NCI-H1105 (cell line): Measurements from ENCODE around the gene FAHD2B.
"Not testable (repeated sequence)": the region's sequence is repeated elsewhere in the genome, so short reads cannot be mapped to it uniquely, and the experiment has no call there.

Source experiments
- DNase-seq: peaks from one replicate; lab custom pipeline; 2025; lab: John Stamatoyannopoulos, UW

The FAHD2B gene, protein sequence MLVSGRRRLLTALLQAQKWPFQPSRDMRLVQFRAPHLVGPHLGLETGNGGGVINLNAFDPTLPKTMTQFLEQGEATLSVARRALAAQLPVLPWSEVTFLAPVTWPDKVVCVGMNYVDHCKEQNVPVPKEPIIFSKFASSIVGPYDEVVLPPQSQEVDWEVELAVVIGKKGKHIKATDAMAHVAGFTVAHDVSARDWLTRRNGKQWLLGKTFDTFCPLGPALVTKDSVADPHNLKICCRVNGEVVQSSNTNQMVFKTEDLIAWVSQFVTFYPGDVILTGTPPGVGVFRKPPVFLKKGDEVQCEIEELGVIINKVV

DNA sequence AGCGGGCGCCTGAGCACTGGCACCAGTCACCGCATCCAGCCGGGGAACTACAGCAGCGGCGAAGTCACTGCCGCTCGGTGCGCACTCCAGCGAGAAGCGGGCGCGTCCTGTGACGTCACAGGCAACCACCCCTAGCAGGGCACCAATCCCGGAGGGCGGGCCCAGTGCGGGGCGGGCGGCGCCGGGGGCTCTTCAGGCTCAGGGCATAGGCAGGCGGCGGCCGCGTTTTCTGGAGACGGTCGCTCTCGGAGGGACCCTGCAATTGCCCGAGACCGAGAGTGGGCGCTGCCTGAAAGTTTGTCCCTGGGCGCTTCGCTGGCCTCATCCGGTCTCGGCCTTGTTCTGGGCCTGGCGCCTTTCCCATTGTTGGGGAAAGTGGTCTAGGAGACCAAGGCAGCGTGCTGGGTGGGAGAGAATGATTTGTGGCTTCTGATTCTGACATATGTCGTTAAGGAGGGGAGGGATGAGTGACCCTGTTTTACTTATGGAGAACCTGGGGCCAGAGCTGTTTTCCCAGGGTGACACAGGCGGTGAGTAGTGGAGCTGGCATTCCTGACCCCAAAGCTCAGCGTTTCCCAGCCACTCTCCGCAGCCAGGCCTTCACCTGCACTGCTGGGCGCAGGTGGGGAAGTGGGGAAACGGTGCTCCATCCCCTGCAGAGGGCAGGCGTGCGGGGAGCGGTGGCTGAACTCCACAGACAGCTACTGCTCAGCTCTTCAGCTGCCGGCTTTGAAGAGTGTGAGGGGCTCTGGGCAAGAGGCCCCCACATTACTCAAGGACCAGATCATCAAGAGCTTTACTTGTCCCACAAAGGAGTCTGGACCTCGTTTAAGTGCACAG, at the start of gene FAHD2B:
TSS of gene FAHD2B (minus strand) at position 111 of the 840 bp plus-strand sequence. CDS start 3,176 bp downstream, outside the sequence.
- peak; percentile 39 for DNase-seq

DNA sequence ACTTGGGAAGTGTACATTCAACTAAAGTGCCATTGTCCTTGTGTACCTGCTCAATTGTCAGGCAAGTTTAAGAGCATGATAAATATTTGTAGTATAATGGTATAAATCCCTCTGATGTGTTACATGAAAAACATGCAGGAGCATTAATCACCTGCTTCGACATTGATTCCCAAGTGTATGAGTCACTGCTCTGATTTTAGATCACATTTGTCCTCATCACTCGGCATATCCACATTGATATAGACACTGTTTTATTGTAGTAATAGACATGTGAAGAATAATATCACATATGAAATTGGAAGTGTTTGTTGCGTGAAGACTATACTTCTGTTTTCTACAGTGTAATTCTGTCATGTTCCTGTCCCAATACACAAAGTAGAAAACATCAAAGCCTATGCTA, 49.3 kb upstream of the FAHD2B start:
- not testable (repeated sequence) for DNase-seq

DNA sequence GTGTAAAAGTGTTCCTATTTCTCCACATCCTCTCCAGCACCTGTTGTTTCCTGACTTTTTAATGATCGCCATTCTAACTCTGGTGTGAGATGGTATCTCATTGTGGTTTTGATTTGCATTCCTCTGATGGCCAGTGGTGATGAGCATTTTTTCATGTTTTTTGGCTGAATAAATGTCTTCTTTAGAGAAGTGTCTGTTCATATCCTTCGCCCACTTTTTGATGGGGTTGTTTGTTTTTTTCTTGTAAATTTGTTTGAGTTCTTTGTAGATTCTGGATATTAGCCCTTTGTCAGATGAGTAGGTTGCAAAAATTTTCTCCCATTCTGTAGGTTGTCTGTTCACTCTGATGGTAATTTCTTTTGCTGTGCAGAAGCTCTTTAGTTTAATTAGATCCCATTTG, 34.4 kb upstream of the FAHD2B start:
- not testable (repeated sequence) for DNase-seq

DNA sequence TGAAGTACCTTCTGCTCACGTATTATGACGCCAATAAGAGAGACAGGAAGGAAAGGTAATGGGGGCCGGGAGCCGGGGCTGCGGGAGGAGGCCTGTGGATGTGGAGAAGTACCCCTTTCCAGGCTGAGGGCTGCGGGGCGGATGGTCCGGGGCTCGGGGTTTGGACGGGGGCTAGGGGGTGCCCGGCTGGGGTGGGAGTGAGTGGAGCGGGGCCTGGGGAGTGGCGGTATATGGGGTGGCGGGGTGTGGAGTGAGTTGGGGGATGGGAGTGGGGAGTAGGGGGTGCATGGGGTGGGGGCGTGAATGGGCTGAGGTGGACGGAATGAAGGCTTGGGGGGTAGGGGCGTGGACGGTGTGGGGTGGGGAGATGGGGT, 19.2 kb upstream of the FAHD2B start:
- not testable (repeated sequence) for DNase-seq

DNA sequence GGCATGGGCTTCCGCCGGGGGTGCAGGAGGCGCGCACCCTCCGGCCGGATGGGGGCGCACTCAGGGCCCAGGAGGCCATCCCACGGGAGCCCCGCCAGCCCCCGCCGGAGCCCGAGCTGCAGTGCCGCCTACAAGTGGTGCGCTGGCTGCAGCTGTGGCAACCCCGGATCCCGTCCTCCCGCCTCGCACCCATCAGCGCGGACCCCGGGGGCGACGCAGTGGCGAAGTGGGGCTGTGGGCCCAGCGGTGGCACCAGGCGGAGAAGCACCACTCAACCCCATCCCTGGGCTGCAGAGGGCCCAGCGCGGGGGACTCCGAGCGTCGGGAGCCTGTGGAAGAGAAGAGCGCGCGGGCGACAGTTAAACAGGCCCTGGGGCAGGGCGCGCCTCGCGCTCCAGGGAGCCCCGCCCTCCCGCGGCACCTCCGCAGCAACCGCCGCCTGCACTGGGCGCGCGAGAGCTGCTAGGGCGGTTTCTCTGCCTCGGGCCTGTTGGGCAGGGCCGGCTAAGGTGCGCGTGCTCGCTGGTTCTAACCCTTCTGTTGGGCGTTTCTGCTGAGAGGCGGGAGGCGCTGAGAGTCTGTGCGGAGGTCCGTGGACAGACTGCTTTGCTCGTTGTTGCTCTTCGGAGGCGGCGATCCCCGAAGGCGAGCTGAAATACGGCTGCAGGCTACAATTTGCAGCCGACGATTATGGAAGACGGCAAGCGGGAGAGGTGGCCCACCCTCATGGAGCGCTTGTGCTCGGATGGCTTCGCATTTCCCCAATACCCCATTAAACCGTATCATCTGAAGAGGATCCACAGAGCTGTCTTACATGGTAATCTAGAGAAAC, 18.6 kb upstream of the FAHD2B start, which contains the start of gene ANKRD36:
TSS of gene ANKRD36 (plus strand) at position 104 of the 832 bp plus-strand sequence. CDS start at position 691, 587 bp downstream.
- DNase-seq: not testable (repeated sequence)

DNA sequence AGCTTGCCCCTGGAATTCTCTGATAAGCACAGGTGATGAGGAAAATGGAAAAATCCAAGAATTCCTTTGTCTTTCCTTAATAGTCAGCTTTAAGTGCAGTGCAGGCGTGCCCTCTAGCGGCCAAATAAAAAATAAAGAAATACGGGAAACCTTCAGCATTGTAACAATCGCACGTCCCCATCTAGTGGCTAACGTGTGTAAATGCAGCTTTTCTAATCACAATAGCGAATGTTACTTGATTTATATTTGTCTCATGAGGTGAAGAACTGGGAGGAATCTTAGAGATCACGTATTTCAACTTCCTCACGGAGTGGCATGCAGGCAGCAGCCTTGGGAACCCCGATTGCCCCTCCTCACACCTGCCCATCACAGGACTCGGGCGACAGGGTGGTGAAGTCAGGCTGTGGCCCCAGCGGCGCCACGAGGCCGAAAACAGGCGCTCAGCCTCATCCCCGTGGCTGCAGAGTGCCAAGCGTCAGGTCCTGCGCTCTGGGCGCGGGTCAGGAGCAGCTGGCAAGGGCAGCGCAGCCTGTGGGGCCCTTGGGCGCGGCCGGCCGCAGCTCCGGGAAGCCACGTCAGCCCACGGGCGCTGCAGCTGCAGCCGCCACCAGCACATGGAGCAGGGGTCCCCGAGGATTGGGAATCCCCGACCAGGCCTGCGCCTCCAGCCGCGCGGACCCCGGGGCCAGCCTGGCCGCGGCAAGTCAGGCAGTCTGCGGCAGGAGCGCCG, 17.8 kb upstream of the FAHD2B start:
- not testable (repeated sequence) for DNase-seq

DNA sequence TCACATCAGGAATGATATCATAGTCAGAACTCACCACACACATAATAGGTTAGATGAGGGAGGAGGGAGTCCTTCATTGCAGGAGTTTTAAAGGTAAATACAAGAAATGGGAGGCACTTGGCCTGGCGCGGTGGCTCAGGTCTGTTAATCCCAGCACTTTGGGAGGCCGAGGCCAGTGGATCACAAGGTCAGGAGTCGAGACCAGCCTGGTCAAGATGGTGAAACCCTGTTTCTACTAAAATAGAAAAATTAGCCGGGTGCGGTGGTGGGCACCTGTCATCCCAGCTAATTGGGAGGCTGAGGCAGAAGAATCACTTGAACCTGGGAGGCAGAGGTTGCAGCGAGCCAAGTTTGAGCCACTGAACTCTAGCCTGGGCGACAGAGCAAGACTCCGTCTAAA, 16.6 kb upstream of the FAHD2B start:
- not testable (repeated sequence) for DNase-seq

DNA sequence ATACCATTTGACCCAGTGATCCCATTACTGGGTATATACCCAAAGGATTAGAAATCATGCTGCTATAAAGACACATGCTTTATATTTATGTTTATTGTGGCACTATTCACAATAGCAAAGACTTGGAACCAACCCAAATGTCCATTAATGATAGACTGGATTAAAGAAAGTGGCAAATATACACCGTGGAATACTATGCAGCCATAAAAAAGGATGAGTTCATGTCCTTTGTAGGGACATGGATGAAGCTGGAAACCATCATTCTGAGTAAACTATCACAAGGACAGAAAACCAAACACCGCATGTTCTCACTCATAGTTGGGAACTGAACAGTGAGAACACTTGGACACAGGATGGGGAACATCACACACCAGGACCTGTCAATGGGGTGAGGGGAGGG, 12.2 kb upstream of the FAHD2B start:
- DNase-seq: not testable (repeated sequence)

DNA sequence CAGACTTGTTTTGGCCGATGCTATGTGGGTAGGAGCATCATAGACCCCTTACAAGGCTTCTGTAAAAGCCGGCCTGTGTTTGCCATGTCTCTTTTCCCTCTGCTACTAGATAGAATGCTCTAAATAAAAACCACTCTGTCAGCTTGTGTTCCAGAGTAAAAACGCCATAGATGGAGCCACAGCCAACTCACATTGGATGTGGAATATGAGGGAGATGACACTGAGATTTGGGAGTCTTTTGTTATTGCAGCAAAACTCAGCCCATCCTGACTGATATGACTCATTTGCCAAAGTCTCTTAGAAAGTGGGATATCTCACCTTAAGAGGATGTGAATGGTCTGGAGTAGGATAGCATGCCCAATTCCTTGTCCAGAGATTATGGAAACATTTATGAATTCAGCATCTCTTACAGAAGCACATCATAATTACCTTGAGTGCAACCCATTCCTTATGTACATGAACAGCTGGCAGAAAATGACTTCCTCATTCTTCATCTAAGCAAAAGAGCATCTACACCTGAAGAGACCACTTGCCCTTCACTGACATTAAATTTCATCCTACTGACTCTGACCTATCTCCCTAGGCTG, 4.2 kb upstream of the FAHD2B start:
- DNase-seq: not testable (repeated sequence)

DNA sequence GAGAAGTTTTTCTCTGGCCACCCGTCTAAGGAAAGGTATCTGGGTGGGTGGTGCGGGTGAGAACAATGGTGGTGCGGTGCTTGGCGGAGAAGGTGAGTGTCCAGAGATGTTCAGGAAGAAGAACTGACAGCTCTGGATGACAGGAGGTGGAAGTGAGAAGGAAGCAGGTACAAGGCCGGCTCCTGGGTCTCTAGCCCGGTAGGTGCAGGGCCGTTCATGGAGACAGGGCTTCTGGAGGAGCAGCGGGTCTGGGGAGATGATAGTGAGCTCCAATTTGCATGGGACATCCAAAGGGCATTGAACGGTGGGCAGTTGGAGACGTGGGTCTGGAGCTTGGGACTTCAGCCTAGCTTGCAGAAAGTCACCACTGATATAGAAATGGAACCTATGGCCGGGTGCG, 979 bp upstream of the FAHD2B start:
- no peak for DNase-seq

DNA sequence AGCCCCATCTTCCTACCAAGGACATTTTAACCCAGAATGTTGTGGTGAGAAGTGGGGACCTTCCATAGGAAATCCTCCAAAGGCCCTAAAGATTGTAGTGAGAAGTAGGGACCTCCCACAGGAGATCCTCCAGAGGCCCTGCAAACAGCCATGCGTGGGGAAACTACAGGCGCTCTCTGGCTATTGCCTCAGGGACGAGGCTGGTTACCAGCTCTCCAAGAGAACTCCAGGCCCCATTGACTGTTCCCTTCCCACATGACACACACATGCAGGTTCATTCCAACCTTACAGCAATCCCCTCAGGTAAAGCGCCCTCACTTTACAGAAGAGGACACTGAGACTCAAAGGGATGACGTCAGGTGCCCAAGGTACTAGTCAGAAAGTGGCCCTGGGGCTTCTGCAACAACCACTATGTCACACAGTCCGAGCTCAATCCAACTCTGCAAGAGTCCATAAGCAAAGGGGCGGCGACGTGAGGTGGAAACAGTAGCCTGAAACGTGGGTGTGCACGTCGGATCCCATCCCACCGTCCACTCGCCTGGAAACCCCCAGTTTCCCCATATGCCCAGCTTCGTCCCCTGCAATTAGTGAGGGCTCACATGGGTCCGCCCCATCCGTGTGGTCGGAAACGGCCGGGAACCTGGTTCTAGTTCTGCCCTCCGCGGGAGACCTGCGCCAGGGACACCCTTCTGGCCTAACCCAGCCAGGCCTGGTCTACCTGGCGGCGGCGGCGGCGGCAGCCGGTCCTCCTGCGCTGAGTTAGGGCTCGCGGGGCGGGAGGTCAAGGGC, 505 bp downstream of the FAHD2B start:
- DNase-seq: not testable (repeated sequence)

DNA sequence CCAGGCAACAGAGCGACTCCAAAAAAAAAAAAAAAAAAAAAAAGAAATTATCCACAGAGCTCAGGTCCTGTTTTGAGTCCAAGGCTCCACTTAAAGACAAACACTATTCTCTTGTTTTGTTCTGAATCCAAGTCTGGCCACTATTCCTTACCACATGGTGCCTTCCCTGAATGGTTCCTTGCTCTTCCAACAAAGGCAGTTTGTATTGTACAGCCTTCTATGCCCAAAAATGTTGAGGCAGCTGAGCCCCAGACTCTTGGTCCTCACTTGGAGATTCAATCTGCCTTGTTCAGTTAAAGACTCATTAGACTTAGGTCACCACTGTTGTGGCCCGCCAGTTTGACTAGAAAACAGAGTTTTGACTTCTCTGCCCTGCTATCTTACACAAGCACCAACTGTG, 1.7 kb downstream of the FAHD2B start:
- DNase-seq: not testable (repeated sequence)

DNA sequence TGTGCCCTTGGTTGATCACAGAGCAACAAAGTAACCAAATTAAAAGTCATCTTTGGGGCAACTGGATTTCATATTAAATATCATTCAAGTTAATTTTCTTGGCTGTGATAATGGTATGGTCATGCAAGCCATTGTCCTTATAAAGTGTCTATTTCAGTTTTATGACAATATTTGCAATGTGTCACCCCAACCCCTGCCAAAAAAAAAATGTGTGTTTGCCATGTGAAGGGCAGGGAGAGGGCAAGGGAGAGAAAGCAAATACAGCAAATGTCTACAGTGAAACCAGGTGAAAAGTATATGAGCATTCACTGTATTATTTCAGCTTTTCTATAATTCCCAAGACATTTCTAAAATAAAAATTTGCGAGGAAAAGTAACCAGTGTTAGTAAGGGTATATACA, 6.0 kb downstream of the FAHD2B start:
- DNase-seq: not testable (repeated sequence)

DNA sequence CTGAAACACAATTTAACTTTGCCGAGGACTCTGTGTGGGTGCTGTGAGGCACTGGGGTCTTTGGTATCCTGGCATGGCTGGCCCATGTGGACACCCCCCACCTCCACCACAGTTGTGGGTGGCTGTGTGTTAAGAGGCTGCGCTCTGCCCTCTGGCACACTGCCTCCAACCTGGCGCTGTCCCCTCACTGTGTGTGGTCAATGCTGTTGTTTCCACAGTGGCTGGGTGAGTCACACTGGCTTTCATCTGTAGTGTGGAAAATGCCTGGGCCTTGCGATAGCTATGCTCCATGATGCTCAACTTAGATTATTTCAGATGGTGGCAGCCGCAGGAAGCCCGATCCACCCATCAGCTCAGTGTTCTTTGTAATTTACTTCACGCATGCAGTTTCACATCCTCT, 9.6 kb downstream of the FAHD2B start:
- not testable (repeated sequence) for DNase-seq

DNA sequence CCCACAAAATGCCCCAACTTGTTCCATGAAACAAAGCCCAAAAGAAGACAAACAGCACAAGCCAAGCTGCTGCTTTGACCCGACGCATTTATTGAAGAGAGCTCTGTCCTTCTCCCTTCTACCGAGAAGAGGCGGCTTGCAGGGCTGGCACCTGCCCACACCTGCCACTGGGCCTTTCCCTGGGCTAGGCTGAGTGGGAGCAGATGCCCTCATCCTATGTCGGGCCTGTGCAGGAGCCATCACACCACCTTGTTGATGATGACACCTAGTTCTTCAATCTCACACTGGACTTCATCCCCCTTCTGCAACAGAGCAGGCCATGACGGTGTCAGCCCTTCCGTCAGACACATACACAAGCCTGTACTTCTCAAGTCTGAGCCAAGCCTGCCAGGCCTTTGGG, 11.2 kb downstream of the FAHD2B start:
- DNase-seq: not testable (repeated sequence)

DNA sequence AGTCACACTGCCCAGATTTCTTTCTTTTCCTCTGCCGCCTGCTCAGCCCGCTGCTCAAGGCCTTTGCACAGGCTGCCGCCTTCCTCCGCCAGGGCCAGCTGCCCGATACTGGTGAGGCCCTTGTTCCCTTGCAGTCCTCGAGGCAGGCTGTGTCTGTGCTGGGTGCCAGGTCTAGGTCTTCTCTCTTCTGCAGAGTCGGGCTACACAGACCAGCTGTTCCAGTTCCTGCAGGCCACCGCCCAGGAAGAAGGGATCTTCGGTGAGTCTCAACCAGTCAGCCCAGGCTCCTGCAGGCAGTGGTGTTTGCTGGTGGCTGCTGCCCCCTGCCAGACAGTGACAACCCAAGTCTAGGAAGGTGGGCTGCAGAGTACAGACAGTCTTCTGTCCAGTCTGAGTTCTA, 12.5 kb downstream of the FAHD2B start:
- DNase-seq: not testable (repeated sequence)

DNA sequence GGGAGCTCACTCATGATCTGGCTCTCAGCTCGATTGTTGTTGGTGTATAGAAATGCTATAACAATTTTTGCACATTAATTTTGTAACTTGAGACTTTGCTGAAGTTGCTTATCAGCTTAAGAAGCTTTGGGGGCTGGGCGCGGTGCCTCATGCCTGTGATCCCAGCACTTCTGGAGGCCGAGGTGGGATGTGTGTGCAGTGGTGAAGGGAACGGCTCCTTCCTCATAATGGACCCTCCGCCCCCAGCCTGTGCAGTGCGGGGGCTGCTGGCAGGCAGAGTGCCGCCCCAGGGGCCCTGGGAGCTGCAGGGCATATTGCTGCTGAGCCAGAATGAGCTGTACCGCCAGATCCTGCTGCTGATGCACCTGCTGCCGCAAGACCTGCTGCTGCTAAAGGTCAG, 13.8 kb downstream of the FAHD2B start:
- not testable (repeated sequence) for DNase-seq

DNA sequence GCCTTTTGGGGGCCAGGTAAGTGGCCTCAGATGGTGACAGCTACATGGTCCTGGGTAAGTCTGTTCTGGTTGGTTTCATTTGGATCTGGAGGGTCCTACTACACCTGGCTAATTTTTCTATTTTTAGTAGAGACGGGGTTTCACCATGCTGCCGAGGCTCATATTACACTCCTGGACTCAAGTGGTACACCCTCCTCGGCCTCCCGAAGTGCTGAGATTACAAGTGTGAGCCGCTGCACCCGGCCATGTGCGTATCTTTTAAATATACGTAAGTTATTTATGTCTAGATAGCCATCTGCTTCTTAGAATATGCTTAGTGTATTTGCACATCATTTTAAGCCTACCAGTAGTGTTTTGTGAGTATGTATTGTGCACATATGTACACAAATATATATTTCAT, 17.5 kb downstream of the FAHD2B start:
- DNase-seq: not testable (repeated sequence)

DNA sequence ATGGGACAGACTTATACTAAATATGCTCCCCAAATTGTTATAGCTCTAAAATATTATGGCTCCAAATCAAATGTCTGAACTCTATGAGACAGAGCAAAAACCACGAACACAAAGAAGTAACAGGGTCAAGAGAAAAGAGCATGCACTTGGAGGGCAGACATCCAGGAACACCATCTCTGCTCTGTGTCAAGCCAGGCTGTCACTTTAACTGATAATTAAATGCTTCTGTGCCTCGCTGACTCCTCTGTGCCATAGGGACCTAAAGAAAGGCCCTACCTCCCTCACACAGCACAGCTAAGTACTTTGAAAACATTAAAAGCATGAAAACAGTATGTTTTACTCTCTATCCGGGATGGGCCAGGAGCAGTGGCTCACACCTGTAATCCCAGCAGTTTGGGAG, 23.8 kb downstream of the FAHD2B start:
- not testable (repeated sequence) for DNase-seq

DNA sequence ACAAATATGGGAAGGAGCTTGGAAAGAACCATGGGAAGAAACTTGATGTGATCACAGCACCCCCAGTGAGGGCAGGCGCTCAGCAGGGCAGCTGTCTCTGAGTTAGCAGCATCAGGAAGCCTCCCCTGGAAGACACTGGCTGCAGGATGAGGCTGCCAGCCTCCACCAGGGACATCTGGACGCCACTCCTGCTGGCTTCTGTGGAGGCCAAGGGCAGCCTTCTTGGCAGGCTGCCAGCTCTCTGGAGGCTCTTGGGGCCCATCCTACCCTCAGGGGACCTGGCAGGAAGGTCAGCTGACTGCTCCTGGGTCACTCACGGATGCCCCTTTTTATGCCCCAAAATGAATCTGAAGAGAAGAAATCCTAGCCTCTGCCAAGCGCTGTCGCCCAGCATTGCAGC, 26.0 kb downstream of the FAHD2B start:
- DNase-seq: not testable (repeated sequence)
